Measurements from ENCODE around the gene SPECC1L.

Gene SPECC1L

DNA sequence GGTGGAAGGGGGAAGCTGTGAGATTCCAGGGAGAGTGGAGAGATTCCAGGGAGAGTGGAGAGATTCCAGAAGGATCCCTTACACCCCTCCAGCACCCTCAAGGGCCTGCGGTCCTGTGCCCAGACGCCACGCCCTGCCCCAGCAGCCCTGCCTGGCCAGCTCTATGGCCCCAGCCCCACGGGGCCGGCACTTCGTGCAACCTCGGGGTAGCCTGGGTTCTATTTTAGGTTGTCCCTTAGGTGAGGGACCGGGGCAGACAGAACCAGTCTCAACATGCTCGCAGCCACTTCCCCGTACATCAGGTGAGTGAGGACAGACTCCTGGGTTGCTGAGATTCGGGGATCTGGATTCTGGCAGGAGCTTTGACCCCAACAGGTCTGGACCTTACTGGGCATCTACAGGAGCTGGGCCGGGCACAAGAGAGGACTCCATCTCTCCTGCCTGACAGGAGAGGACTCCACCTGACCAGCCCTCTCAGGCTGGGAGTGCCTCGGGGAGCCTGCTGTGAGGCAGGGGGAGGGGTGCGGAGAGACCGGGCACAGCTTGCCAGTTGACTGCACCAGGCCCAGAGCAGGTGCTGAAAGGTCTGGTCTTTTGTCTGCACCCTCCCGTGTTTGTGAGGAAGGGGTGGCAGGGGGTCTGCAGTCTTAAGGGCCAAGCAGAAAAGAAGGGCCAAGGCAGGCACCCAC lies 148.3 kb downstream of the SPECC1L start:
- no peak for DNase-seq

DNA sequence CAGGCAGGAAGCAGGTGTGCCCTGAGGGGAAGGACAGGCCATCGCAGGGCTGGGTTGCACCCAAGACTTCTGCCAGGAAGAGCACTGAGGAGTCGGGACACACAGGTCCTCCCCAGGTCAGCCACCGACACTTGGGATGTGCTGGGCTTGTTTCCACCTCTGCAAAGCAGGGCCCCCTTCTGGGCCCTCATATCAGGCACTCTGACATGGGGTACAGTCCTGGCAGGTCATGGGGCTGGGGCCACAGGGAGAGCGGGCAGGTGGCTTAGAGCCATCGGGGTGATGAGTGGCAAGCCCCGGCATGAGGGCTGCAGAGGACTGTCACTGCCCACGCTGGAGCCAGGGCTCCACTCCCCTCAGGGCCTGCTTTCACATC lies 148.8 kb downstream of the SPECC1L start:
- no peak for DNase-seq

DNA sequence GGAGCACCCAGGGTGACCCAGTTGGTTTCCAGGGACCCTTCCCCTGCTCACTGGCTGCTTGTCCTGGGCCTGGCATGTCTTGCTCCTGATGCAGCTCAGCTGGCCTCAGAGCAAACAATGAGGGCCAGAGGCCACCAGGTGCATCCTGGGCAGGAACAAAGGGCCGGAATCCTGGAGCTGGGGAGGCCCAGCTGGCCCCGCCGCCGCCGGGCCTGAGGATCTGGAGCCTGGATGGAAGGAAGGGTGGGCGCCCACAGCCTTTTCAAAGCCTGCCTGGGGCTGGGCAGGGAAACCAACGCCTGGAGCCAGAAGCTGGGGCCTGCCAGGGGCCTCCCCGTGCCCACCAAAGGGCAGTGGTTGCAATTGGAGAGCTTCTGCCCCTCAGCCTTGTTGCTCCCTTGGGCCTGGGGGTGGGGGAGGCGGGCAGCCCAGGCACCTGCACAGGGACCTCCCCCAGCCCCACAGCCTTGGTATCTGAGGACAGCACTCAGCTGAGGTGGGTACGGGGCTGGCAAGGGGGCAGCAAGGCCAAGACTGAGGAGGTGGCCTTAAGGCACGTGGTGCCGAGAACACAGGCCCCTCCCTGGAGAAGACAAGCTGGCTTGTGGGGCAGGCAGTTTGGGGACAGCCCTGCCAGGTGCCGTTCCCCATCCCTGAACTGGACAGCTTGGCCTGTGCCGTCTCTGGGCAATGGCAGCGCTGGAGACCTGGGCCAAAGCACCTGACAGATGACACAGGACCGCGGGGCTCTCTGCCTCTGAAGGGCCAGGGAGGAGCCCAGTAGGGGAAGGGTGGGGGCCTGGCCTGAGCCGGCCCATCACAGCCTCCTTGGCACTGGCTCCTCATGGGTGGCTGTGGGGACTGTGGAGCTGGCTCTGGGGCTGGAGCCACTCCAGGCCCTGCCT lies 149.7 kb downstream of the SPECC1L start:
- DNase-seq: no peak

DNA sequence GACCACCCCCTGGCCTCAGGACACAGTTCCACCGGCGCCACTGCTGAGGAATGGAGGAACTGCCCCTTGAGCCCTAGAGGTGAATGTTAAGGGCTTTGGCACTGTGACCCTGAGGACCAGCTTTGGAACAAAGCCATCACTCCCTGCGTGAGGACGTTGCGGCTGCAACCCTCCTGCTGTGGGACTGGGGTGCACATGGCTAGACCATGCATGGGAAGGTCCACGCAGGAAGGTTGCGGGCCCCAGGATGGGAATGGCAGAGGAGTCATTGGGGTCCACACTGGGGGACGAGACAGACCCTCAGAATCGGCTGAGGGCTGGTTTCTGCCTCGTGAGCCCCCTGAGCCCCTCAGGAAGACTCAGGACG lies 150.3 kb downstream of the SPECC1L start:
- no peak for DNase-seq

DNA sequence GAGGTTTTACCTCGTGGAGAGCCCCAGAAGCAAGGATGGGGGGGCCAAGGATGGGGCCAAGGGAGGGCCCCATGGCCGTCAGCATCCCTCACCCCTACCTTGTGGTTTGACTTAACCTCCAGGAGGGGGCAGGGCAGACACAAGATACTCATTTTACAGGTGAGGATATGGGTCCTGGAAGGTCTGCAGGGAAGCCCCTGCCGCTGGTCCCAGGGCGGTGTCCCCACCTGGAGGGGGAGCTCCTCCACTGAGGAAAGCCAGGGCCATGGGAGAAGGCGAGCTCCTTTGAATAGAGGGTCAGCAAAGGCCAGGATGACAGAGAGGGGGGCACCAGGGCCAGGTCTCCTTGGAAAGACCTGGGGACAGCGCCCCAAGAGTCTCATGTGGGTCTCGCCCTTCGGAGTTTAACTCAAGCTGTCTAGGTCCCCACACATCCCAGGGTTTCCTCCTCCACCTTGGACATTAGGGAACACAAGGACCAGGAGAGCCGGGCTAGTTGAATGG lies 150.8 kb downstream of the SPECC1L start:
- no peak for DNase-seq

DNA sequence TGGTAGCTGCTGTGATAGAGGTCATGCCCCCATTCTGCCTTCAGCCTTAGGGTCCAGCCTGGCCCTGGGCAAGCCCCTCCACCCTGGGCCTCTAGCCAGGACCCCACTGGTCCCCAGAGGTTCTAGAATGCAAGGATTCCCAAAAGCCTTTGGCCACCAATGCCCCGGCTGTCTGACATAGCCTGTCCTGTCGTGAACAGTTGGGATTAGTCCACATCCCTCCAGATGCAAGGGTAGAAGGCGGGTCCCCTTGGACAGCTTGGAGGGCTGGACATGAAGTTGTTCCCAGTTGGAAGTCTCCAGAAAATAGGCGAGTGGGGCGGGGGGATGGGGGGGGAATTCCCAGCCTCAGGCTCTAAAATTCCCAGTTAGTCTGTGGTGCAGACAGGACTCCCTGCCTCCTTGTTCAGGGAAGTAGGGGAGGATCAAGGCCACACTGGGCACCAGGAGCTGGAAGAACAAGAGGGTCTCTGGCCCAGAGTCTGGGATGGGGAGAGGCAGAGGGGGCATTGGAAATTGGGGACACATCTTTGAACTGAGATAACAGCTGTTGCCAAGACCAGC lies 151.6 kb downstream of the SPECC1L start:
- DNase-seq: no peak

DNA sequence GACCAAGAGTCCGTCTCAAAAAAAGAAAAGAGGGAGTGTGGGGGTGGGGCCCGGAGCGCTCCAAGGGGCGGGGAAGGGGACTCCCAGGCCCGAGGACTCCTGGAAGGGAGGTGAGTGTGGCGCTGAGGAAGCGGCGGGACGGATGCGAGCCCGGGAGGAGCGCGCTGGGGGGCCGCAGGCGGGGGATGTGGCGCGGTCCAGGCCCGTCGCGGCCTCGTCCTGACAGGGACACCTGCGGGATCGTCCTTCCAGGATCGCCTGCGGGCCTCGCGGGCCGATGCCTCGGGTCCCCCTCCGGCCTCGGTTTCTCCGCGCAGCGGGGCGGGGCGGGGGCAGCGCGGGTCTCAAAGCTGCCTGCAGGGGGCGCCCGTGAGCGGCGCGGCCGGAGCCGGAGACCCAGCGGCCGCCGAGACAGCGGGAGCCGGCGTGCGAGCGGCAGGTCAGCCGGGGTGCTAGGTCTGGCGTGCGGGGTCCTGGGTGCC lies 152.9 kb downstream of the SPECC1L start:
- DNase-seq: peak; percentile 49

DNA sequence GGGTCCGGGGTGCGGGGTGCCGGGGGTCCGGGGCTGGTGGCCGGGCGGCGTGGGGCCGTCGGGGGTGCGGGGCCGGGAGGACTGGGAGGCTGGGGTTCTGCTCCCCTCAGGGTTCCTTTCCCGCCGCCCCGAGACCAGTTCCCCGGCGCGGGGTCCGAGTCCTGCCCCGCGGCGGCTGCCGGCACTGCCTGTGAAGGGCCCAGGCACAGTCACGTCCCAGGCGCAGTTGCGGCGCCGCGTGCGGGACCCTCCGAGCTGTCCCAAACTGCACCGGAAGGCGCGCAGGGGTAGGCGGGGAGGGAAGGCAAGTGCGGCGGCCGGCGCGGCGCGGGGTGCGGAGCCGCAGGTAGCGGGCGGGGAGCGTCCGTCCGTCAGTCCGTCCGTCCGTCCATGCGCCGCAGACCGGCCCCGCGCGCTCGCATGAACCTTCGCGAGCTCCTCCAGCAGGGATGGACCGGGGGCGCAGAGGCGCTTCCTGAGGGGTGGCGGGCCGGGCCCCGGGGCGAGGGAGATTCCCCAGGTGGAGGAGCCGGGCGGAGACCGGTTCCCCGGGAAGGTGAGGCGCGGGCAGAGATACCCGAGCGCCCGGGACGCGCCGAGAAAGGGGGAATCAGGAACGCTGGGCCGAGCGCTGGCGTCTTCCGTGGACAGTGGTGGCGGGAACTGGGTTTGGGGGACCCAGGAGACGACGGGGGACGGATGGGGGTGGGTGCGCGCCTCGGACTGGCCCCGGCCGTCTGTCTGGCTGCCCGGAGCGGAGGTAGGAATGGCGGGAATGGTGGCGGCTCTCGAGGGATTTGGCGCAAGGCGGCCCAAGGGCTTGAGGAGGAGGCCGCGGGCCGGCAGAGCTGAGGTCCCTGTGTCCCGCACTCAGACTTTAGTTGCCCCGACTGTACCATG lies 153.6 kb downstream of the SPECC1L start:
- peak; percentile 25 for DNase-seq

DNA sequence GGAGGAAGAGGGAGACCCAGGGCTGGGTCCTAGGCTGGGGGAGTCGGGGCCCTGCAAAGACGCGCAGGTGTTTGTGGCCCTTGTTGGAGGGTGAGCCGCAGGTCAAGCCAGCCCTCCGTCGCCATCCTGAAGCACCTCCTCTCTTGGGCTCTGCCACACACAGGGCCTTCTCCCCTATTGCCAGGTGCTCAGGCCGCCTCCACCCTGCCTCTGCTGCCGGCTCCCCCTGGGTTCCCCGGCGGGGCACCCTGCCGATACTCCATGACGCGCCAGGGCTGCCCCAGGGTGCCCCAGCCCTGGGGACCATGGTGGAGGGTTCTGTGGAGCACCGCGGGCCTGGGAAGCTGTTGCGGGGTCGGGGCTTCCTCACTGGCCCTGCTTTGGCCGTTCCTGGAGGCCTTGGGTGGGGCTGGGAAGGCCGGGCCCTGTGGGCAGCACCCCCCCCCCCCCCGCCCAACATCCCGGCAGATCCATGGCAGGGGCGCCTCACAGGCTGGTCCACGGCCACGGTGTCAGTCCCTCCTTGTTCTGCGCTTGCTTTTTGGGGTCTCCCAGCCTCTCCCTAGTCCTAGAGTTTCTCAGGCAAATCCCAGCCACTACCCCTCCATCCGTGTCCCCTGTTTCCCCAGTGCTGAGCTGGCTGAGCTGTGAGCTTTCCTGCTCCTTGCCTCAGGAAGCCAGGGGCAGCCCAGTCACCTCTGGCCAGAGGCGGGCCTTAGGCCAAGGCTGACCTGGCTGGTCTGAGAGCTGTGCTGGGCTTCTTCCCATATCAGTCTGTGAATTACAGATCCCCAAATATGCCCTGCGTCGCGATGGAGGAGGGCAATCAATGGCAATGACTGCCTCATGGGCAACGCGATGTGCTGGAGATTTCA lies 154.5 kb downstream of the SPECC1L start:
- no peak for DNase-seq

DNA sequence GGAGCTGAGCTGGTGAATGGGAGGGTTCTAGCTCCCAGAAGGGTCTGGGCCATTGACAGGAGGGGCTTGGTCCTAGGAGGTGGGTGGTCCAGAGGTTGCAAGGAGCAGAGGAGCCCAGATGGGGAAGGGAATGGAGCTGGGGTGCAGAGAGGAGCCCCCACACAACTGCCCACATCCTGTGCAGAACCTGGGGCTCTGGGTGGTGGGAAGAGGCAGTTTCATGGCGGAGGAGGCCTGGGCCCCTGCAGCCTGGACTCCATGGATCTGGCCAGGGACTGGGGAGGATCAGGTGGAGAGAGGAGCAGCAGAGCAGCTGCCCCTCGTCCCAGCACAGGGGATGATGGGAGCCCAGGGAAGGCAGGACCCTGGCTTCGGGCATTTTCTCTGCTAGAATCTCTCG lies 155.8 kb downstream of the SPECC1L start:
- no peak for DNase-seq

DNA sequence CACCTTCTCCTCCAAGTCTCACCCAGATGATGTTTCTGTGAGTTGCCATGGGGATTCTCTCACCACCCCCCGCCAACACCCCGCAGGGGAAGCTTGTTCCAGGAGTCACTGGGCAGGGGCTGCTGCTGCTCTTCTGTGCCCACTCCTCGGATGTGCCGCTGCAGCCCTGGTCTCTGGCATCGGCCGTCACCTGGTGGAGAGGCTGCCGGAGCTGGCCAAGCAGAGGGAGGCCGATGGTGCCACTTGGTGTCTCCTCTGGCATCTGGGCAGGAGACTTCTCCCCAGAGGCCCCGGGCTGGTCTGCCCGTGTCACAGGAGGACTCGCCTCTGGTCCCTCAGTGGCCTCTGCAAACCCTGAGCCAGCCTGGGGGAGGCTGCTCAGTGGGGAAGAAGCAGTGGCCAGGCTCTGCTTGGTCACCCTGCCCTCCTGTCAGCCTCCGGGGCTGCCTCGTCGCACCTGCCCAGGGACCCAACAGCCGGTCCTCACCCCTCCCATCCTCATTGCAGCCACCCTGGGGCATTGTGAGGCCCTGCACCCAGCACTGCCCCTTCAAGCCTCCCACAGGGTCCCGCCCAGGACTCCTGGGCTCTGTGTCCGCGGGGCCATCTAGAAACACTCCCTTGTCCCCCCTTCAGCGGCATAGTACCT lies 156.3 kb downstream of the SPECC1L start:
- DNase-seq: no peak

DNA sequence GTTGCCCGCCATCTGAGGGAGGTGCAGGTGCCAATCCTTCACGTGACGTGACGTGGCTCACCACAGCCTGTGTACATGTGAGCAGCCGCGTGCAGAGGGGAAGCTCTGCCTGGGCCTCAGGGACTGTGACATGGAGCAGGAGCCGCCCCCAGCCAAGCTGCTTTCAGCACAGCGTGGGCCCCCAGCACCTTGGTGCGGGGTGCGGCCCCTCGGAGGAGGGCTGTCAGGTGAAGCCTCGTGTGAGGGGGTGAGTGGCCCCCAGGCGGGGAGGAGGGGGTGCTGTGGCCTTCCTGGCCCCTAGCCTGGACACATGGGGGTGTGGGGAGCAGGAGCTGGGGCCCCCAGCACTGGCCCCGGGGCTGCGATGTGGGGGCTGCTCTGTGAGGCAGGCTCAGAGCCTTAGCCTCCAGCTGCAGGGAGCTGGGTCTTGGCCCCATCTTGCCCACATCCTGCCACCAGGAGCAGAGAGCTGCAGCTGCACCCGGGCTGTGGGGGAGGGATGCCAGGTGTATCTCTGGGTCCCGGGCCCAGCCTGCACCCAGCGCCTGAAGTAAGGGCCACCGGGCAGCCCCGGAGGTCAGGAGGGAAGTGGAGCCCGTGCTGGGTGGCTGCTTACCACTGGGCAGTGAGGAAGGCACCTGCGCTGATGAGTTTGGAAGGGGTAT lies 157.0 kb downstream of the SPECC1L start, which contains the start of gene ADORA2A:
Gene ADORA2A, plus strand, starts transcription at position 100 of the 665 bp plus-strand sequence. CDS start 5,806 bp downstream, outside the sequence.
- DNase-seq: no peak

DNA sequence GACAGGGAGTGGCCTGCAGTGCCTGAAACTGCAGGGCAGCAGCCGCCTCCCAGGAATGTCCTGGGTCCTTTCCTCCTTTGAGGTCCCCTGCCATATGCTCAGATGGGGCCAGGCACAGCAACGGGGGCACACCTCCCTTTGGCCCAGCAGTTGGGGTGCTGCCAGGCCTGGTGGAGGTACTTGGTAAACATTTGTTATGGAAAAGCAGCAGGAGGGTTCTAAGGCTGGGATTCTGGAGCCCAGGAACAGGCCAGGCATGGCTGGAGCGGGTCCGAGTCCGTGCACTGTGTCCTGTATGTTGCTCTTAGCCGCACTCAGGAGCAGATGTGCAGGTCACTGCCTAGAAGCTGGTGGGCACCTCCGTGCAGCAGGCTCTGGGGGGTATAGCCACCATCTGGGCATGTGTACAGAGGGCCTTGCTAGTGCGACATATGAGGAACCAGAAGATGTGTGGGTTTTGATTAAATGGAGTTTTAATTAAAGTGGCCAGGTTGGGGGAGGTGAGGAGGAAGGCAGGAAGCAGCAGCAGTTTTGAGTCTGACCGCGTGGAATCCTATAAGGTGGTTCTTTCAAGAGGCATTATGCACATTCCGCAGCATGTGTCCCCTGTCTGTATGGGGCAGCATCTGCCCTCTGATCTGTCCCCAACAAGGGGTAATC lies 158.2 kb downstream of the SPECC1L start:
- no peak for DNase-seq

DNA sequence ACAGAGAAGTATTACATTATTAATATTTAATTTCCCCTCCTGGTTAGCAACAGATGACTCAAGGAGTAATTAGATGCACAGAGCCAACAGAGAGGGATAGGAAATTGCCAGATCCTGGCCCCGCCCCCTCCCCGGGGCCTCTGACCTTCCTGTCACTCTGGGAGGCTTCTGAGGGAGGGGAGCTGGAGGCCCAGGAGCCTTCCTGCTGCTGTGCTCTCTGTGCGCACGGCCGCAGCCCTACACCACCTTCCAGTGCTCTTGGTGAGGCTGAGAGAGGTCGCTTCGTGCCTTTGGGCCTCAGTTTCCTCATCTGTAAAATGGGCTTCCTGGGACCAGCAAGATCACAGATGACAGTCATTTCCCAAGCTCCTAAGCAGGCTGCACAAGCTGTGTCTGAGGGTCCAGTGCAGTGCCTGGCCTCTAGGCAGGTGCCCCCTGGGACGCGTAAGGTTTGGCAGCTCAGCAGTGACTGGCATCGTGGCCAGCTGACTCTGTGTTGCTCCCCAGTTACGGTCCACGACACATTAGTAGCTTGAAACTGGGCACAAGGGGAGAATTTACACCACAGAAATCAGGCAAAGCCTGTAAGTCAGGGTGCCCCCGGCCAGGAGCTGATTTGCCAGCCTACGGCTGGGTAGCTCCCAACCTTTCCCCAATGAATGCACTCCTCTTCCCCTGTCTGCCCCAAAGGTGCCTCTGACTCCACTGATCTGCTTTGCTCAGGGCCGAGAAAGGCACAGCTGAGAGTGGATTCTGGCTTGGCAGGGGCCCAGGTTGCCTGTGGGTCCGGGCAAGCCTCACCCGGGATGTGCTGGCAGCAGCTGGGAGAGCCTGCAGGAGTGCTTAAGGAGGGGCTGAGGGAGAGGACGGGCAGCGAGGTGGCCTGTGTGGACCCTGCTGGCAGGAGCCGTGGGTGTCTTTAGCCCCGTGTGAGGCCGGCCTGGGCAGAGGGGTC lies 159.1 kb downstream of the SPECC1L start:
- peak; percentile 43 for DNase-seq

DNA sequence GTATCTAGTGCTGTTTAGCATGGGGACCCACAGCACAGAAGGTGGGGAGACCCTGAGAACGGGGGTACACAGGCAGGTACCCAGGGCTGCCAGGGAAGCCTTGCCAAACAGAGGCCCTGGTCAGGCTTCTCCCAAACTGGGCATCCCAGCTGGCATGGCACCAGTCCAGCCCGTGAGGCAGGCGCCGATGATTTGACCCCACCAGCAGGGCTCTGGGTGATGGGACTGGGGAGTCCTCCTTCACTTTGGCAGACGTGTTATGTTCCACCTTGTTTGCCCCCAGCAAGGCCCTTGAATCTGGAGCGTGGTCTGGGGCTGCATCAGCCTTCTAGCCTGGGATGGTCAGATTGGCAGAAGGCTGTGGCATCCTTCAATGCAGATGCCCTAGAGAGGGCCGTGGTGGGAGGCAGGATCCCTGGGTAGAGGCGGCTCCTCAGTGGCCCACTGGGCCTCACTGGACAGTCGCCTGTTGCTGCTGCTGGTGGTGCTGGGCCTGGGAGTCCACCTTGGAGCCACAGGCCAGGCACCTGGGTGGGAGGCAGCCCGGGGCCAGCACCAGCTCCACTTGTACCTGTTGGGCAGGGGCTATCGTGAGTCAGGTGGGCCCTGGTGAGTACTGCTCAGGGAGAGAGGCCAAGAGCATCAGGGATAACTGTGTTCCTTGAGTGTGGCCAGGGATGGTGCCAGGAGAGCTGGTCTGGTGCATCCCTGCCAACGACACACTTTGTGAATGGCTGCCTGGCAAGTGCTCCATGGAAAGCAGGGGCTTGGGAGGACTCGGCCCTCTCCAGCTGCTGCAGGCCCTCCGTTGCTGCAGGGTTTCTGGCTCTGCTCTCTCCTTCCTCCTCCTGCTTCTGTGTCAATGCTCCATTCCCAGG lies 160.0 kb downstream of the SPECC1L start:
- no peak for DNase-seq

DNA sequence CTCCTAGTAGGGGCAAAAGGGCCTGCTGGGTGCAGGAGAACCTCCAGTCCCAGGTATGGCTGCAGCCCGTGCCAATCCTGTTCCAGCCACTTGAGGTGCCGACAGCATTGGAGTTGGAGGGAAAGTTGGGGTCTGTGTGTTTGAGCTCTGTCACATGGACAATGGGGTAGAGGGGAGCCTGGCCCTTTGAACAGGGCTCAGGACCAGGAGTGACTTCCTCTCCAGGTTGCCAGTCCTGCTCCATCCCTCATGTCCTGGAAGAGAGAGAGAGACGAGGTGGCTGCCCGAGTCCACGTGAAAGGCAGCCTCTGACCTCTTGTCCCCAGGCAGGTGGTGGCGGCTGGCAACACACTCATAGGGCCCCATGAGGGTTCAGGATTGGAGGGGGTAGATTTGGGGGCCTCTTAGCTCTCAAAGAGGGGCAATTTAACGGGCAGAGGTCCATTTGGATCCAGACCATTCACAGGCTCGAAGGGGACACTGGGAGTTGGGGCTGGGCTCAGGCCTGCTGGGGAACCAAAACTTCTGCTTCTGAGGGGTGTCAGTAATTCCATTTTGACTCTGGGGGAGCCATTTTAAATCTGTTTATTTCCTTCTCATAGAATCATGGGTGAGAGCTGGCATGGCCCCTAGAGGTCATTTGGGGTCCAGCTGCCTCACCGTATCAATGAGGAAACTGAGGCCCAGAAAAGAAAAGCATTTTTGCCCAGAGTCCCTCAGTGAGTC lies 160.8 kb downstream of the SPECC1L start:
- DNase-seq: no peak

All from EL (cell line).